Astrocyte (in vitro differentiated cells and primary cell): ENCODE data around the gene SFMBT2. TPM values are rescaled to one million over a fixed set of nuclear protein-coding genes. Genes with fewer than 3 reads are reported as not detected.
A peak's percentile ranks its signal among the peaks of the same experiment; 100 is the strongest.

Experiments
- DNase-seq: peaks from one replicate; pipeline ENCODE4 v3.0.0-alpha.2; 2010; ENCODE audit warnings: low read depth
- FAIRE-seq: peaks from 2 replicates; lab custom pipeline; 2011; peaks lifted over from hg19 to GRCh38; lab: Jason Lieb, UNC
- H2AFZ ChIP-seq: 2 replicates; pipeline ENCODE4 v1.6.0; 2012; ENCODE audit warnings: low read depth, low read length, inconsistent platforms
- H3K27ac ChIP-seq: 2 replicates; pipeline ENCODE4 v1.5.1; 2011; ENCODE audit warnings: low read depth, low read length, inconsistent platforms
- H3K27me3 ChIP-seq: 2 replicates; pipeline ENCODE4 v1.6.0; 2011; ENCODE audit warnings: low read length, inconsistent platforms; ENCODE audit not compliant: insufficient read depth
- H3K36me3 ChIP-seq: 2 replicates; pipeline ENCODE4 v1.5.1; 2011; ENCODE audit warnings: low read length, inconsistent platforms; ENCODE audit not compliant: insufficient read depth
- H3K4me1 ChIP-seq: 2 replicates; pipeline ENCODE4 v1.5.1; 2011; ENCODE audit warnings: low read length, inconsistent platforms; ENCODE audit not compliant: insufficient read depth
- H3K4me2 ChIP-seq: 2 replicates; pipeline ENCODE4 v1.6.0; 2012; ENCODE audit warnings: low read length, inconsistent platforms
- H3K4me3 ChIP-seq: 2 replicates; pipeline ENCODE4 v1.5.1; 2011; ENCODE audit warnings: low read depth, mild to moderate bottlenecking, low read length, inconsistent platforms; ENCODE audit not compliant: insufficient read depth
- H3K79me2 ChIP-seq: 2 replicates; pipeline ENCODE4 v1.6.0; 2012; ENCODE audit warnings: mild to moderate bottlenecking, low read length, inconsistent platforms; ENCODE audit not compliant: insufficient read depth
- H3K9ac ChIP-seq: 2 replicates; pipeline ENCODE4 v1.6.0; 2012; ENCODE audit warnings: mild to moderate bottlenecking, low read length, inconsistent platforms
- H3K9me3 ChIP-seq: 2 replicates; pipeline ENCODE4 v1.5.1; 2012; ENCODE audit warnings: low read depth, mild to moderate bottlenecking, low read length, inconsistent platforms; ENCODE audit not compliant: insufficient read depth
- H4K20me1 ChIP-seq: 2 replicates; pipeline ENCODE4 v1.6.0; 2012; ENCODE audit warnings: low read length, inconsistent platforms; ENCODE audit not compliant: insufficient read depth
- H3K27ac Mint-ChIP-seq: one replicate; pipeline ENCODE4 v1.8.0; 2021; ENCODE audit warnings: mild to moderate bottlenecking, mixed read lengths; ENCODE audit not compliant: unreplicated experiment
- H3K27me3 Mint-ChIP-seq: one replicate; pipeline ENCODE4 v1.8.0; 2021; ENCODE audit warnings: low read depth, mixed read lengths; ENCODE audit not compliant: unreplicated experiment
- H3K36me3 Mint-ChIP-seq: one replicate; pipeline ENCODE4 v1.8.0; 2021; ENCODE audit warnings: low read depth, mixed read lengths; ENCODE audit not compliant: unreplicated experiment
- H3K4me1 Mint-ChIP-seq: one replicate; pipeline ENCODE4 v1.8.0; 2021; ENCODE audit warnings: low read depth, mixed read lengths; ENCODE audit not compliant: unreplicated experiment
- H3K4me3 Mint-ChIP-seq: one replicate; pipeline ENCODE4 v1.8.0; 2021; ENCODE audit warnings: mild to moderate bottlenecking, moderate library complexity, mixed read lengths; ENCODE audit not compliant: unreplicated experiment
- H3K9me3 Mint-ChIP-seq: one replicate; pipeline ENCODE4 v1.8.0; 2021; ENCODE audit warnings: mild to moderate bottlenecking, mixed read lengths; ENCODE audit not compliant: unreplicated experiment
- EZH2 ChIP-seq: IDR thresholded peaks from 2 replicates; pipeline ENCODE4 v1.6.1; 2012; ENCODE audit warnings: mild to moderate bottlenecking, low read length, inconsistent platforms; ENCODE audit not compliant: insufficient read depth
- total RNA-seq: library from RNA; stranded (reverse); gene quantifications from 2 replicates; pipeline ENCODE4 v1.2.1, GENCODE V29; 2021
- TF ChIP-seq, protein P1 (sequence below): IDR thresholded peaks from 2 replicates; pipeline ENCODE4 v1.5.1; 2011; ENCODE audit warnings: low read depth, mild to moderate bottlenecking, inconsistent platforms, low read length, moderate library complexity; ENCODE audit not compliant: insufficient read depth

The SFMBT2 gene
- total RNA-seq, 1 donor from 2014 or later = 3.9 TPM

DNA sequence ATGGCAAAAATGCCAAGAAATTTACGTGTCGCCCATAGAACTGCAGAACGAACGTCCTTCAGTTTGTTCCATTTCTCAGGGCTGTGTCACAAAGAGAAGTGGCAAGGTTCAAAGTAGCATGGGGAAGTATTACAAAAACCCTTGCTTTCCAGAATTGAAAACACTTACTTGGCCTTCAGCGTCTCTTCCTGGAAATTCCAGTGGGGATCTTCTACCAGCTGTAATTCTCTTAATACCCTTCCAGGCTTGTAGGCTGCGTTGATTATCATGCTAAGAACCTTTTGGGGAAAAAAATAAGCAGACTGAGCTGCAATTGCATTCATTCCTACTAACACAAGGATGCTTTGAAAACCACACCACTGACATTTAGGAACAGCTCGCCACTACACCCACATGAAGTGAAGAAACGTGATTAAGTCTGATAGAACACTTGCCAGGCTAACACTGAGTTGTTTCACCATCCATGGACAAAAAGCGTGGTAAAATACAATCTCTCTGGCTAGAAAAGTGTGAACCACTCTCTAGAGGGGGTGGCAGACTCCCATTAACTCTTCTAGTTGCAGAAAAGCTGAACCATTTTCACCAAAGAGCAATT is 222.3 kb downstream of the SFMBT2 start:
- Histone ChIP-seq H3K4me3 (no peak overlapping the region), H3K4me1 (no peaks in the 10 kb centered on the region), H3K27ac (no peak overlapping the region), H3K4me2 (no peak overlapping the region), H3K9me3 (no peaks in the 10 kb centered on the region), H3K27me3 (no peaks in the 10 kb centered on the region), H4K20me1 (no peaks in the 10 kb centered on the region), H2AFZ (no peak overlapping the region), H3K36me3 (no peaks in the 10 kb centered on the region), H3K9ac (no peak overlapping the region), H3K79me2 (no peaks in the 10 kb centered on the region)
- Mint-ChIP-seq H3K27ac (no peak overlapping the region), H3K9me3 (no peaks in the 10 kb centered on the region), H3K36me3 (peaks cover 2% of the 10 kb centered on the region), H3K27me3 (peaks cover 3% of the 10 kb centered on the region), H3K4me1 (peaks cover 7% of the 10 kb centered on the region), H3K4me3 (no peak overlapping the region)
- DNase-seq (peak; percentile 4), FAIRE-seq (no peak)
- TF ChIP-seq, protein P1, sequence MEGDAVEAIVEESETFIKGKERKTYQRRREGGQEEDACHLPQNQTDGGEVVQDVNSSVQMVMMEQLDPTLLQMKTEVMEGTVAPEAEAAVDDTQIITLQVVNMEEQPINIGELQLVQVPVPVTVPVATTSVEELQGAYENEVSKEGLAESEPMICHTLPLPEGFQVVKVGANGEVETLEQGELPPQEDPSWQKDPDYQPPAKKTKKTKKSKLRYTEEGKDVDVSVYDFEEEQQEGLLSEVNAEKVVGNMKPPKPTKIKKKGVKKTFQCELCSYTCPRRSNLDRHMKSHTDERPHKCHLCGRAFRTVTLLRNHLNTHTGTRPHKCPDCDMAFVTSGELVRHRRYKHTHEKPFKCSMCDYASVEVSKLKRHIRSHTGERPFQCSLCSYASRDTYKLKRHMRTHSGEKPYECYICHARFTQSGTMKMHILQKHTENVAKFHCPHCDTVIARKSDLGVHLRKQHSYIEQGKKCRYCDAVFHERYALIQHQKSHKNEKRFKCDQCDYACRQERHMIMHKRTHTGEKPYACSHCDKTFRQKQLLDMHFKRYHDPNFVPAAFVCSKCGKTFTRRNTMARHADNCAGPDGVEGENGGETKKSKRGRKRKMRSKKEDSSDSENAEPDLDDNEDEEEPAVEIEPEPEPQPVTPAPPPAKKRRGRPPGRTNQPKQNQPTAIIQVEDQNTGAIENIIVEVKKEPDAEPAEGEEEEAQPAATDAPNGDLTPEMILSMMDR = no peak
- no peak for TF ChIP-seq EZH2

- no peaks in the 10 kb centered on the region for H3K9me3 ChIP-seq
- H3K27ac ChIP-seq = no peak overlapping the region
- Mint-ChIP-seq H3K9me3 (no peaks in the 10 kb centered on the region), H3K27me3 (peaks cover 5% of the 10 kb centered on the region), H3K27ac (peak overlapping the region; percentile 76), H3K4me3 (no peak overlapping the region), H3K4me1 (peaks cover 7% of the 10 kb centered on the region), H3K36me3 (no peaks in the 10 kb centered on the region)
- H4K20me1 ChIP-seq = no peaks in the 10 kb centered on the region
- H3K4me2 ChIP-seq = no peak overlapping the region
- H3K4me1 ChIP-seq = no peaks in the 10 kb centered on the region
- H3K36me3 ChIP-seq = no peaks in the 10 kb centered on the region
- no peak overlapping the region for H3K9ac ChIP-seq
- no peak for FAIRE-seq
- H2AFZ ChIP-seq = no peak overlapping the region
- TF ChIP-seq, protein P1 = no peak
- no peak for TF ChIP-seq EZH2
- no peaks in the 10 kb centered on the region for H3K79me2 ChIP-seq
- H3K4me3 ChIP-seq = no peak overlapping the region
- DNase-seq = peak; percentile 4
- H3K27me3 ChIP-seq = no peaks in the 10 kb centered on the region
These were observed 224.3 kb downstream of the SFMBT2 start for GRCh38 chr10:7186387-7187018.

DNA sequence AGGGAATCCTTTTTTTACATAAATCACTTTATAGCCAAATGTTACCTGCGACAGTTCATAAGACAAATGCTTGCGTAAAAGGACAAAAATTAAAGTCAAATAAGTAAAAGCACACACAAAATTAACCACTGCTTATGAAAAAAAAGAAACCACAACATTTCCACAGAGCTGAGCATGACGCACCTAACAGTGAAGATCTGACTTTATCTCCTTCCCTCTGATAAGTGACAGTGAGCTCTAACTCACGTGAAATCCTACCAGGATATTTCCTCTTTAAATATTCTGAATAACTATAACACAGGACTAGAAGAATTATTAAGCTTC is 225.5 kb downstream of the SFMBT2 start:
- H3K27ac Mint-ChIP-seq = no peak overlapping the region
- H3K4me3 Mint-ChIP-seq = no peak overlapping the region
- H3K4me3 ChIP-seq = no peak overlapping the region
- no peaks in the 10 kb centered on the region for H4K20me1 ChIP-seq
- no peaks in the 10 kb centered on the region for H3K27me3 ChIP-seq
- FAIRE-seq = no peak
- no peaks in the 10 kb centered on the region for H3K36me3 ChIP-seq
- peaks cover 7% of the 10 kb centered on the region for H3K4me1 Mint-ChIP-seq
- H3K4me1 ChIP-seq = no peaks in the 10 kb centered on the region
- H3K27ac ChIP-seq = no peak overlapping the region
- no peaks in the 10 kb centered on the region for H3K36me3 Mint-ChIP-seq
- no peak overlapping the region for H3K4me2 ChIP-seq
- H3K9ac ChIP-seq = no peak overlapping the region
- H3K9me3 Mint-ChIP-seq = no peaks in the 10 kb centered on the region
- H3K9me3 ChIP-seq = no peaks in the 10 kb centered on the region
- no peak overlapping the region for H2AFZ ChIP-seq
- DNase-seq = no peak
- no peak for TF ChIP-seq EZH2
- TF ChIP-seq, protein P1 = no peak
- H3K79me2 ChIP-seq = no peaks in the 10 kb centered on the region
- H3K27me3 Mint-ChIP-seq = peaks cover 5% of the 10 kb centered on the region
